Activated T-cell treated with anti-CD3 and anti-CD28 coated beads, Interleukin-2, amount 50 U/mL, for 72 hours (primary cell): Measurements from ENCODE around the gene ARL13B. TPM values are rescaled to one million over a fixed set of nuclear protein-coding genes. Genes with fewer than 3 reads are reported as not detected.
"Not testable (repeated sequence)": the region's sequence is repeated elsewhere in the genome, so short reads cannot be mapped to it uniquely, and the experiment has no call there.

Source experiments
- ATAC-seq, 2 donors: fragments of 150-1000 bp; cut with Tn5 transposase; replicated peaks in 1 of 2; 2 replicates each; pipeline ENCODE4 v1.10.0; 2021; ENCODE audit warnings: moderate library complexity in 2 of 2, mild to moderate bottlenecking in 1 of 2
- DNase-seq, 2 donors: peaks; one replicate each; pipeline ENCODE4 v3.0.0; 2021 to 2022; ENCODE audit warnings: mixed read lengths in 1 of 2
- H3K27ac Mint-ChIP-seq: one replicate; pipeline ENCODE4 v1.8.0; 2022; ENCODE audit warnings: mild to moderate bottlenecking, moderate library complexity, mixed read lengths
- H3K27me3 Mint-ChIP-seq: one replicate; pipeline ENCODE4 v1.8.0; 2022; ENCODE audit warnings: low read depth, mixed read lengths
- H3K36me3 Mint-ChIP-seq, 2 donors: one replicate each; pipeline ENCODE4 v1.8.0; 2022; ENCODE audit warnings: mixed read lengths in 2 of 2, mild to moderate bottlenecking in 1 of 2; ENCODE audit not compliant: insufficient read depth in 2 of 2
- H3K4me1 Mint-ChIP-seq: one replicate; pipeline ENCODE4 v1.8.0; 2022; ENCODE audit warnings: low read depth, mixed read lengths
- H3K4me3 Mint-ChIP-seq, 2 donors: one replicate each; pipeline ENCODE4 v1.8.0; 2022; ENCODE audit warnings: mild to moderate bottlenecking in 2 of 2, mixed read lengths in 2 of 2, moderate library complexity in 2 of 2
- H3K9me3 Mint-ChIP-seq, 2 donors: one replicate each; pipeline ENCODE4 v1.8.0; 2022; ENCODE audit warnings: mixed read lengths in 2 of 2
- total RNA-seq, 2 donors: library from RNA; stranded (reverse); gene quantifications; one replicate each; pipeline ENCODE4 v1.2.3, GENCODE V29; 2022

The ARL13B gene
- 10 to 100 TPM; 11.4 to 17.9 TPM for total RNA-seq

DNA sequence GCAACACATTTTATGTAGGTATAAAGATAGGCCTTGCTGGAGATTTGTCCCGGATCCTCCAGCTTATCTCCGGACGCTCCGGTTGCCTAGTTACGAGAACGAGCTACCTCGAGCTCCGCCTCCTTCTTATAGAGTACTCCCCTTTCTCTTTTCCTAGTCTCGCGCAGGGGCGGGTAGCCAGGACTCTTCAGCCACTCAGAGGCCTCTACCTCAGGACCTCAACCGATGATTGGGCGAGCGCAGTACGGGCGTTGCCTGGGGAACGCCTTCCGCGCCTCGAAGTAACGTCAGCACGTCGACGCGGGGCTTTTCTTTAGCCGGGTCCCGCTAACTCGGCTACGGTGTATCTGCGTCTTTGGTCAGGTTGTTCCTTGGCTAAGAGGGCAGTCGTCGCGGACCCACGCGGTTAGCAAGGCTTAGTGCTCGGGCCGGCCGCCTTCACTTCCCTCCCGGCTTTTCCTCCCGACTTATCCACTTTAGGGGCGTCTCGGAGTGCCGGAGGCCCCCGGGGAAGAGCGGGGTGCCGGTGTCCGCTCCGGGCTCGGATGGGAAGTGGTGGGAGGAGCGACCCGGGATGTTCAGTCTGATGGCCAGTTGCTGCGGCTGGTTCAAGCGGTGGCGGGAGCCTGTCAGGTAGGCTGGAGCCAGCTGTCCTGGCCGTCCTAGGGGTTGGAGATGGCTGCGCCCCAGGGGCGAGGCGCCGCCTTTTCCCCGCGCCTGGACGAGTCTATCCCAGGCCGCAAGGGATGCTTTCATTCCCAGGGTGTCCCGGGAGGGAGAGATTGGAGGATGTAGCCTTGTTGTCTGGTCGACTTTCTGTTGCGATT lies at the start of gene ARL13B:
ARL13B (plus strand) TSS at position 306 of the 827 bp plus-strand sequence; CDS start at position 575, 269 bp downstream.
- peak within 1 kb of the TSS; percentile 90 to 91 for H3K4me3 Mint-ChIP-seq
- H3K27ac Mint-ChIP-seq = peak within 1 kb of the TSS; percentile 90
- DNase-seq (peak; percentile 93 to 95), ATAC-seq (peak; percentile 100)
- H3K9me3 Mint-ChIP-seq = no peaks in the 10 kb centered on the region
- no peaks in the 10 kb centered on the region for H3K36me3 Mint-ChIP-seq
- H3K27me3 Mint-ChIP-seq = peaks cover 6% of the 10 kb centered on the region
- peaks cover 24% of the 10 kb centered on the region for H3K4me1 Mint-ChIP-seq

DNA sequence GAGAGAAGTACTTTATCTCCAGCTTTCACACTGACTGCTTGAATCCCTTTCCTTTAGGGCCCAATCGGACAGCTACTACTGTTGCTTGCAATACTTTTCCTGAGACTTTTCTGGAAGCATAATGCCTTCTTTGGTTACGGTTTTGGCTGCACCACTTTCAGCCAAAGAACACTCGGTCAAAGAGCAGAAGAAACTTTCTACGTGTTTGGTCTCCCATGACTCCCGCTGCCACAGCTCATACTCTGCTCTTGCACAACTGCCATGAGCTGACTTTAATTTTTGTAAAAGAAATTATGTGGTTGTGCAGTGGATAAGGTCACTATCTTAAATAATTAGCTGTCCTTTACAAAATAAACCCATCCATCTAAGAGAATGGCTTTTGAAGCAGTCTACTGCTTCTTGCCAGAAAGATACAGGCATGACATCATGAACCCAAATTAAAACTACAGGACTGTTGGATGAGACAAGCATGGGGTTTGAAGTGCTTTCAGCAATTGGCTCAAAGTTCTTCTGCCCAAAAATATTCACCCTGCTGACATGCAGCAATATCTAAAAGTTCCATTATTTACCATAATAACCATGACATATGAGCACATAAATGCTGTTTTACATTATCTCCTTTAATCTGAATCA lies 48.2 kb upstream of the ARL13B start:
- H3K36me3 Mint-ChIP-seq = no peaks in the 10 kb centered on the region
- no peaks in the 10 kb centered on the region for H3K27me3 Mint-ChIP-seq
- no peaks in the 10 kb centered on the region for H3K4me1 Mint-ChIP-seq
- H3K9me3 Mint-ChIP-seq = no peaks in the 10 kb centered on the region
- H3K27ac Mint-ChIP-seq = no peak overlapping the region
- ATAC-seq (no peak), DNase-seq (no peak)
- no peak overlapping the region for H3K4me3 Mint-ChIP-seq

DNA sequence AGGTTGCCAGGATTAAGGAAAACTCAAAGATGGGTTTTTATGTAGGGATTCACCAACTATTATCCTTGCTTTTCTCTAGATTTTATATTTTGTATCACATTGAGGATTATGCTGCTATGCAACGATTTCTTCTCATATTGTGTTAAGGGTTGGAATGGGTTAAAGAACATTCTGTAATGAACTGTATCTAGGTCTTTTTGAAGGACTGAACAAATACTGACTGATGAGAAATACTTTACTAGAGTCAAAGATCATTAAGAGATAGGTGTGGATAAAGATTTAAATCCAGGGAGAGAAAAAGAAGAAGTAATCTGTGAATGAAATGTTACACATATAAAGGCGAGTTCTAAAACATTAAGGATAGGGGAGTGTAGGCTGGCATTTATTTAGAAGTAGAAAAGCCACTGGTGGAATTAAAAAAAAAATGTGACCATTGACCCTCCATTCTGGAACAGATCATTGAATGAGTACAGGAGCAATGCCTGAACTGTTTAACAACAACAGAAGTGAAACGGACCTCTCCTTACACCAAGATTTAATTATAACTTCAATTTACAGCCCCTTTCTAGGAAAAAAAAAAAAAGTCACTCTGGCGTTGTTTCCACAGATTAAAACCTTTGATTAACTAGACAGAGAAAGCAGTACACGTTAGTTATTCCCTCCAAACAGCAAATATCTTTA lies 45.4 kb upstream of the ARL13B start:
- Mint-ChIP-seq H3K9me3 (no peaks in the 10 kb centered on the region), H3K4me3 (no peak overlapping the region), H3K4me1 (no peaks in the 10 kb centered on the region), H3K27ac (no peak overlapping the region), H3K27me3 (no peaks in the 10 kb centered on the region), H3K36me3 (no peaks in the 10 kb centered on the region)
- ATAC-seq = no peak
- DNase-seq = no peak

DNA sequence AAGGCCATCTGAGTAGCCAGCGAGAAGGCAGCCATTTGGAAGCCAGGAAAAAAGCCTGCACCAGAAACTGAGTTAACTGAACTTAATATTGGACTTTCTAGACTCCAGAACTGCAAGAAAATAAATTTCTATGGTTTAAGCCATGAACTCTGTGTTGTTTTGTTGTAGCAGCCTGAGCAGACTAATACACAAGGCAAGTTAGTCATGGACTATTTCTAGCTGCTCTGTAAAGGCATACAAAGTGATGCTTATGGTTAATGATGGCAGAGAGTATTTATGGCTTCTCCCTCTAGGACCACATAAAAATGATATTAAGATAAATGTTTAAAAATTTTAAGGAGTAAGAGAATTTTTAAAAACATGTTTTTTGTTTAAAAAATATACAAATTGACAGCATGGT lies 43.4 kb upstream of the ARL13B start:
- H3K27ac Mint-ChIP-seq = no peak overlapping the region
- DNase-seq (no peak), ATAC-seq (no peak)
- no peaks in the 10 kb centered on the region for H3K36me3 Mint-ChIP-seq
- H3K9me3 Mint-ChIP-seq = no peaks in the 10 kb centered on the region
- H3K27me3 Mint-ChIP-seq = no peaks in the 10 kb centered on the region
- H3K4me3 Mint-ChIP-seq = no peak overlapping the region
- H3K4me1 Mint-ChIP-seq = no peaks in the 10 kb centered on the region

DNA sequence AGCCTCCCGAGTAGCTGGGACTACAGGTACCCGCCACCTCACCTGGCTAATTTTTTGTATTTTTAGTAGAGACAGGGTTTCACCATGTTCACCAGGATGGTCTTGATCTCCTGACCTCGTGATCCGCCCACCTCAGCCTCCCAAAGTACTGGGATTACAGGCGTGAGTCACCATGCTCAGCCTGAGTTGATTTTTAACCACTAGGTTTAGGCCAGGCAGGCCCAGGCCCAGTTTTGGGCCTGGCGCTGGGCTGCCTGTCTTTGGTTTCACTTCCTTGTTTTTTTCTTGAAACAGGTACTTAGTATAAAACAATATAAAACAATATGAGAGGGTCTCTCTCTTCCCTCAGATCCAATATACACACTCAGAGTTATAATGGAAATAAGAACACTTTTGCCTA lies 42.5 kb upstream of the ARL13B start:
- not testable (repeated sequence) for ATAC-seq, H3K36me3 Mint-ChIP-seq, DNase-seq, H3K4me1 Mint-ChIP-seq, H3K27me3 Mint-ChIP-seq, H3K9me3 Mint-ChIP-seq, H3K27ac Mint-ChIP-seq, H3K4me3 Mint-ChIP-seq

DNA sequence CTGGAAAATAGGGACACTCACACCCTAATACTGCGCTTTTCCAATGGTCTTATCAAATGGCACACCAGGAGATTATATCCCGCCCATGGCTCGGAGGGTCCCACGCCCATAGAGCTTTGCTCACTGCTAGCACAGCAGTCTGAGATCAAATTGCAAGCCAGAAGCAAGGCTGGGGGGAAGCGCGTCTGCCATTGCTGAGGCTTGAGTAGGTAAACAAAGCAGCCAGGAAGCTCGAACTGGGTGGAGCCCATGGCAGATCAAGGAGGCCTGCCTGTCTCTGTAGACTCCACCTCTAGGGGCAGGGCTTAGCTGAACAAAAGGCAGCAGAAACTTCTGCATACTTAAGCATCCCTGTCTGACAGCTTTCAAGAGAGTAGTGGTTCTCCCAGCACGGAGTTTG lies 30.0 kb upstream of the ARL13B start:
- not testable (repeated sequence) for H3K9me3 Mint-ChIP-seq, DNase-seq, H3K4me1 Mint-ChIP-seq, ATAC-seq, H3K36me3 Mint-ChIP-seq, H3K4me3 Mint-ChIP-seq, H3K27ac Mint-ChIP-seq
- H3K27me3 Mint-ChIP-seq = peaks cover 33% of the 10 kb centered on the region

DNA sequence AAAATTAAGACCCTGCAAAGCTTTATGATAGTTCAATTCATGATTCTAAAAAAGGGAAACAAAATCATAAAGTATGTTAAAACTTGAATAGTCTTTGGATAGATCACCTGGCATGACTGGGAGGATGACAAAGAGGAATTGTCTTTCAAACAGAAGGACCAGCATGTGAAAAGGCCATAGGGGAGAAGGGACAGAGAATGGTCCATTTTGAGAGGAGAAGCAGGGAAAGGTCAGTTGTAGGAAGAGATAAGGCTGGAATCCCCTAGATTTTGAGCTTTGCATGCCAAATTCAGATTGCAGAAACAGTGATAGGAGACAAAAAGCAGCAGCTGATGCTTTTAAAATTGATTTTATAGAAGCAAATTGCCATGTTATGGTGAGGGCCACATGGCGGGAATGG lies 18.9 kb upstream of the ARL13B start:
- no peak overlapping the region for H3K27ac Mint-ChIP-seq
- ATAC-seq (no peak), DNase-seq (no peak)
- no peaks in the 10 kb centered on the region for H3K36me3 Mint-ChIP-seq
- no peaks in the 10 kb centered on the region for H3K4me1 Mint-ChIP-seq
- peaks cover 15% of the 10 kb centered on the region for H3K27me3 Mint-ChIP-seq
- no peaks in the 10 kb centered on the region for H3K9me3 Mint-ChIP-seq
- H3K4me3 Mint-ChIP-seq = no peak overlapping the region

DNA sequence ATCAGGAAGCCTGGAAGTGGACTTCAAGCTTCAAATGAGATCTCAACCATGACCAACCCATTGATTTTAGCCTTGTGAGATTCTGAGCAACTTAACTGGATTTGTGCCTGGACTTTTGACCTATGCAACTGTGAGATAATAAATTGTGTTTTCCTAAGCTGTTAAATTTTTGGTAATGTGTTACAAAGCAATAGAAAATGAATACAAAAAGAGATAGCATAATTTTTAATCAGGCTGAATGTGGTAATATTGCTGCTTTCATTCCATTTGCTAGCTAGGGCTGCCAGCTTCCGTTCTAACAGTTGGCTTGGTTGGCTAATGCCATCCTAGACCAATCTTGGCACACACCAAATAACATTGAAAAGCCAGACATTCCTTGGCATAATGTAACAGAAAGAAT lies 18.5 kb upstream of the ARL13B start:
- DNase-seq (no peak), ATAC-seq (no peak)
- H3K27me3 Mint-ChIP-seq = peaks cover 15% of the 10 kb centered on the region
- no peaks in the 10 kb centered on the region for H3K36me3 Mint-ChIP-seq
- H3K4me1 Mint-ChIP-seq = no peaks in the 10 kb centered on the region
- no peaks in the 10 kb centered on the region for H3K9me3 Mint-ChIP-seq
- H3K4me3 Mint-ChIP-seq = no peak overlapping the region
- H3K27ac Mint-ChIP-seq = no peak overlapping the region

DNA sequence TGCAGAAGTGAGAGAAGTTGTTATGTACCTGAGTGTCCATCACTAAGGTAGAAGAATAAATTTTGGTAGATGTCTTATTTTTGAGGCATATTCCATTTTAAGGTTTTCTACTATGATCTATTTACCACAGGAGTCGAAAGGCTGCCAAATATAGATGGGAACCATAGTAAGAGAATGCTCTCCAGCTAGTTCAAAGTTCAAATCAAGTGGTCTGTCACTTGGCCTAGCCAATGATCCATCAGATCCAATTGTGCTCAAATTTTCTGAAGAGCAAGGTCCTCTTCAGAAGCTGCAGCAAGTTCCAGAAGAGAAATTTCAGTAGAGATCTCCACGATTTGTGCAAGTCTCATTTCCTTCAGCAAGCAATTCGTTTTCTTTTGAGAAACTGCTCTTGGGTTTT lies 17.2 kb upstream of the ARL13B start:
- H3K4me3 Mint-ChIP-seq = no peak overlapping the region
- no peaks in the 10 kb centered on the region for H3K9me3 Mint-ChIP-seq
- H3K36me3 Mint-ChIP-seq = no peaks in the 10 kb centered on the region
- no peak overlapping the region for H3K27ac Mint-ChIP-seq
- no peak for ATAC-seq
- no peak for DNase-seq
- H3K27me3 Mint-ChIP-seq = peaks cover 15% of the 10 kb centered on the region
- no peaks in the 10 kb centered on the region for H3K4me1 Mint-ChIP-seq

DNA sequence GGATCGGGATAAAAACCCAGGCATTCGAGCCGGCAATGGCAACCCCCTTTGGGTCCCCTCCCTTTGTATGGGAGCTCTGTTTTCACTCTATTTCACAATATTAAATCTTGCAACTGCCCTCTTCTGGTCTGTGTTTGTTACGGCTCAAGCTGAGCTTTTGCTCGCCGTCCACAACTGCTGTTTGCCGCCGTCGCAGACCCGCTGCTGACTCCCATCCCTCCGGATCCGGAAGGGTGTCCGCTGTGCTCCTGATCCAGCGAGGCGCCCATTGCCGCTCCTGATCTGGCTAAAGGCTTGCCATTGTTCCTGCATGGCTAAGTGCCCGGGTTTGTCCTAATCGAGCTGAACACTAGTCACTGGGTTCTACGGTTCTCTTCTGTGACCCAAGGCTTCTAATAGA lies 14.8 kb upstream of the ARL13B start:
- not testable (repeated sequence) for H3K27ac Mint-ChIP-seq, DNase-seq, H3K4me1 Mint-ChIP-seq, H3K4me3 Mint-ChIP-seq, H3K27me3 Mint-ChIP-seq, ATAC-seq, H3K36me3 Mint-ChIP-seq, H3K9me3 Mint-ChIP-seq

DNA sequence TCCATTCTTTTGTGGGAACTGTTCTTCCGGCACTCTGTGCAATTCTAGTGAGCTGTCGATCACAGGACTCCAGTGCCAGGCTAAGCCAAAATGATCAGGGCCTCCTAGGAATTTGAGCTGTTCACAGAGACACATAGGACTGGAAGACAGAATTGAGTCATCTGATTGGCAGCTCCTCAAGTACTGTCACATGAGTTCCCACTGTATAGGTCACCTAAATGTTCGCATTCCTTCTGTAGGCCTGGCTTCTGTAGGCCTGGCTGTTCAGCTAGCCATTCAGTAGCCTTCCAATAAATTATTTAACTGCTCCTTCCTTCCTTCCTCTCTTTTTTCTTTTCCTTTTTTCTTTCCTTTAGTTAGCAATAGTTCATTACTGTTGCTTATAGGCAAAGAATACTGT lies 10.5 kb upstream of the ARL13B start:
- H3K27me3 Mint-ChIP-seq = peaks cover 11% of the 10 kb centered on the region
- peaks cover 12% of the 10 kb centered on the region for H3K4me1 Mint-ChIP-seq
- DNase-seq = no peak
- ATAC-seq = no peak
- no peak overlapping the region for H3K4me3 Mint-ChIP-seq
- no peak overlapping the region for H3K27ac Mint-ChIP-seq
- H3K9me3 Mint-ChIP-seq = no peaks in the 10 kb centered on the region
- no peaks in the 10 kb centered on the region for H3K36me3 Mint-ChIP-seq

DNA sequence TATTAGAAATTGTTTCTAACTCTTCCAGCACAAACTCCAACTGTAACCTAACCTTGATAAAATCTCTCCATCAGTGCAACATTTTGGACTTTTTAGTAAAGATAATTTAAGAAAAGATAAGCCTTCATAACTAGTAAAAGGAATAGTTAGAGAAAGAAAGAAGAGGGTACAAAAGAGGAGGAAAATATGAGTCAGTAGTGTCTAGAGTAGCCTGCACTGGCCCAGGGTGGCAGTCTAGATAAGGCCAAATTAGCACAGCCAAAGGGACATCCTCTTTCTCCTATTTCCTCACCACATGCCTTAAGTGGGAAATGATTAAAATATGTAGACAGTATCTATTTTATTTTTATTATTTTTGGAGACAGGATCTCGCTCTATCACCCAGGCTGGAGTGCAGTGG lies 10.0 kb upstream of the ARL13B start:
- ATAC-seq (no peak), DNase-seq (no peak)
- Mint-ChIP-seq H3K4me3 (no peak overlapping the region), H3K27ac (no peak overlapping the region), H3K9me3 (no peaks in the 10 kb centered on the region), H3K36me3 (no peaks in the 10 kb centered on the region), H3K27me3 (peaks cover 11% of the 10 kb centered on the region), H3K4me1 (peaks cover 12% of the 10 kb centered on the region)
